Measurements from ENCODE around the gene STX4.

DNA sequence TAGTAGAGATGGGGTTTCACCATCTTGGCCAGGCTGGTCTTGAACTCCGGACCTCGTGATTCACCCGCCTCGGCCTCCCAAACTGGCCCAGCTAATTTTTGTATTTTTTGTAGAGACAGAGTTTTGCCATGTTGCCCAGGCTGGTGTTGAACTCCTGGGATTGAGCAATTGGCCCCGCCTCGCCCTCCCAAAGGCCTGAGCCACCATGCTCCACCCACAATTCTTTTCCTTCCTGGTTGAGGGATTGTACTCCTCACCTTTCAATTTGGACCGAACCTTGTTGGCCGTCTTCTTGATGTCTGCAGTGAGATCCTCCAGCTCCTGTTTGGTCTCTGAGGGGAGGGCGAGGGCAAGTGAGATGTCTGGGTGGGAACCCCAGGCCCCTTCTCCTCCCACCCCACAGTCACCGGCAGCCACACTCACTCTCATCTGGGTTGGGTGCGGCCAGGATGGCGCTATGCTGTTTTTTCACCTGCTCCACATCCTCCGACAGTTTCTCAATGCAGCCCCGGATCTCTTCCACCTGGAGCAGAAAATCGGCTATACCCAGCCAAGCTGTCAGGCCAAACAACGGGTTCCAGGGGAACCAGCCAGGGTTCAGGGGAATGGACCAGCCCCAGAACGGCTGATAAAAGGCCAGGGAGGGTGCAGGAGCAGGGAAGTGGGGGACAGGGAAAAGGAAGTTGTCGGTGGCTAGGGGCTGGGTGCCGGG is 32.5 kb upstream of the STX4 start:
- TF ChIP-seq, protein P1, sequence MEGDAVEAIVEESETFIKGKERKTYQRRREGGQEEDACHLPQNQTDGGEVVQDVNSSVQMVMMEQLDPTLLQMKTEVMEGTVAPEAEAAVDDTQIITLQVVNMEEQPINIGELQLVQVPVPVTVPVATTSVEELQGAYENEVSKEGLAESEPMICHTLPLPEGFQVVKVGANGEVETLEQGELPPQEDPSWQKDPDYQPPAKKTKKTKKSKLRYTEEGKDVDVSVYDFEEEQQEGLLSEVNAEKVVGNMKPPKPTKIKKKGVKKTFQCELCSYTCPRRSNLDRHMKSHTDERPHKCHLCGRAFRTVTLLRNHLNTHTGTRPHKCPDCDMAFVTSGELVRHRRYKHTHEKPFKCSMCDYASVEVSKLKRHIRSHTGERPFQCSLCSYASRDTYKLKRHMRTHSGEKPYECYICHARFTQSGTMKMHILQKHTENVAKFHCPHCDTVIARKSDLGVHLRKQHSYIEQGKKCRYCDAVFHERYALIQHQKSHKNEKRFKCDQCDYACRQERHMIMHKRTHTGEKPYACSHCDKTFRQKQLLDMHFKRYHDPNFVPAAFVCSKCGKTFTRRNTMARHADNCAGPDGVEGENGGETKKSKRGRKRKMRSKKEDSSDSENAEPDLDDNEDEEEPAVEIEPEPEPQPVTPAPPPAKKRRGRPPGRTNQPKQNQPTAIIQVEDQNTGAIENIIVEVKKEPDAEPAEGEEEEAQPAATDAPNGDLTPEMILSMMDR (IDR thresholded peaks at IDR 0.05) = no peak
- no peak for TF ChIP-seq YY1 (IDR thresholded peaks at IDR 0.05; ENCODE audit: low read depth)
- no peak for TF ChIP-seq SMC3 (IDR thresholded peaks at IDR 0.05; ENCODE audit: low read depth, low read length)
- no peak for TF ChIP-seq POLR2AphosphoS5 (IDR thresholded peaks at IDR 0.05; ENCODE audit: low read depth, low read length)
- TF ChIP-seq, protein P2, sequence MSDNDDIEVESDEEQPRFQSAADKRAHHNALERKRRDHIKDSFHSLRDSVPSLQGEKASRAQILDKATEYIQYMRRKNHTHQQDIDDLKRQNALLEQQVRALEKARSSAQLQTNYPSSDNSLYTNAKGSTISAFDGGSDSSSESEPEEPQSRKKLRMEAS (IDR thresholded peaks at IDR 0.05; ENCODE audit: low read depth) = no peak
- no peak for TF ChIP-seq FOSL2 (IDR thresholded peaks at IDR 0.05; ENCODE audit: borderline replicate concordance, low read depth)
- TF ChIP-seq, protein P3, sequence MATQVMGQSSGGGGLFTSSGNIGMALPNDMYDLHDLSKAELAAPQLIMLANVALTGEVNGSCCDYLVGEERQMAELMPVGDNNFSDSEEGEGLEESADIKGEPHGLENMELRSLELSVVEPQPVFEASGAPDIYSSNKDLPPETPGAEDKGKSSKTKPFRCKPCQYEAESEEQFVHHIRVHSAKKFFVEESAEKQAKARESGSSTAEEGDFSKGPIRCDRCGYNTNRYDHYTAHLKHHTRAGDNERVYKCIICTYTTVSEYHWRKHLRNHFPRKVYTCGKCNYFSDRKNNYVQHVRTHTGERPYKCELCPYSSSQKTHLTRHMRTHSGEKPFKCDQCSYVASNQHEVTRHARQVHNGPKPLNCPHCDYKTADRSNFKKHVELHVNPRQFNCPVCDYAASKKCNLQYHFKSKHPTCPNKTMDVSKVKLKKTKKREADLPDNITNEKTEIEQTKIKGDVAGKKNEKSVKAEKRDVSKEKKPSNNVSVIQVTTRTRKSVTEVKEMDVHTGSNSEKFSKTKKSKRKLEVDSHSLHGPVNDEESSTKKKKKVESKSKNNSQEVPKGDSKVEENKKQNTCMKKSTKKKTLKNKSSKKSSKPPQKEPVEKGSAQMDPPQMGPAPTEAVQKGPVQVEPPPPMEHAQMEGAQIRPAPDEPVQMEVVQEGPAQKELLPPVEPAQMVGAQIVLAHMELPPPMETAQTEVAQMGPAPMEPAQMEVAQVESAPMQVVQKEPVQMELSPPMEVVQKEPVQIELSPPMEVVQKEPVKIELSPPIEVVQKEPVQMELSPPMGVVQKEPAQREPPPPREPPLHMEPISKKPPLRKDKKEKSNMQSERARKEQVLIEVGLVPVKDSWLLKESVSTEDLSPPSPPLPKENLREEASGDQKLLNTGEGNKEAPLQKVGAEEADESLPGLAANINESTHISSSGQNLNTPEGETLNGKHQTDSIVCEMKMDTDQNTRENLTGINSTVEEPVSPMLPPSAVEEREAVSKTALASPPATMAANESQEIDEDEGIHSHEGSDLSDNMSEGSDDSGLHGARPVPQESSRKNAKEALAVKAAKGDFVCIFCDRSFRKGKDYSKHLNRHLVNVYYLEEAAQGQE (IDR thresholded peaks at IDR 0.05; ENCODE audit: low read depth, low read length) = no peak
- no peak for TF ChIP-seq JUND (IDR thresholded peaks at IDR 0.05)
- no peak for TF ChIP-seq TAF1 (IDR thresholded peaks at IDR 0.05; ENCODE audit: borderline replicate concordance, low read depth, low read length)
- TF ChIP-seq MEF2A (IDR thresholded peaks at IDR 0.05; ENCODE audit: borderline replicate concordance, low read depth) = no peak
- no peak for TF ChIP-seq TEAD4 (IDR thresholded peaks at IDR 0.05; ENCODE audit: borderline replicate concordance, insufficient read depth)
- TF ChIP-seq NFIC (IDR thresholded peaks at IDR 0.05; ENCODE audit: borderline replicate concordance) = no peak
- TF ChIP-seq EP300 (IDR thresholded peaks at IDR 0.05; ENCODE audit: borderline replicate concordance in 1 of 2, low read depth in 1 of 2, low read length in 1 of 2) = no peak
